NCI-H2227 (cell line): Measurements from ENCODE around the gene C1QC.
"Not testable (repeated sequence)": the region's sequence is repeated elsewhere in the genome, so short reads cannot be mapped to it uniquely, and the experiment has no call there.

Source experiments
- DNase-seq: peaks from one replicate; lab custom pipeline; 2025; ENCODE audit not compliant: unreplicated experiment; lab: John Stamatoyannopoulos, UW

C1QC gene

DNA sequence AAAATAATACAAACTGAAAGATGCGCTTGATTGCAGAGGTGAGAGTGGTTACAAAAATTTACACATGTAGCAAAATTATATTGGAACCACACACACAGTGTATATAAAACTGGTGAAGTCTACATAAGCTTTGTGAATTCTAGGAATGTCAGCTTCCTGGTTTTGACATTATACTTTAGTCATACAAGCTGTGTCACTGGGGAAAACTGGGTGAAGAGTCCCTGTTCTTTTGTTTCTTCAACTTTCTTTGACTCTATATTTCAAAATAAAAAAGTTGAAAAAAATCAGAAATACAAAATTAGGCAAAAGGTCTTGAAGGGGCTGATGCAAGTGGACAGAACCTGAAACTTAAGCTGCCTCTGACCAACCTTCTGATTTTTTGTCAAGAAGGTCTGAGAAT, 3.0 kb downstream of the C1QC start:
- no peak for DNase-seq

GRCh38 chr1:22650089-22650693, 6.8 kb downstream of the C1QC start:
- peak; percentile 74 for DNase-seq

DNA sequence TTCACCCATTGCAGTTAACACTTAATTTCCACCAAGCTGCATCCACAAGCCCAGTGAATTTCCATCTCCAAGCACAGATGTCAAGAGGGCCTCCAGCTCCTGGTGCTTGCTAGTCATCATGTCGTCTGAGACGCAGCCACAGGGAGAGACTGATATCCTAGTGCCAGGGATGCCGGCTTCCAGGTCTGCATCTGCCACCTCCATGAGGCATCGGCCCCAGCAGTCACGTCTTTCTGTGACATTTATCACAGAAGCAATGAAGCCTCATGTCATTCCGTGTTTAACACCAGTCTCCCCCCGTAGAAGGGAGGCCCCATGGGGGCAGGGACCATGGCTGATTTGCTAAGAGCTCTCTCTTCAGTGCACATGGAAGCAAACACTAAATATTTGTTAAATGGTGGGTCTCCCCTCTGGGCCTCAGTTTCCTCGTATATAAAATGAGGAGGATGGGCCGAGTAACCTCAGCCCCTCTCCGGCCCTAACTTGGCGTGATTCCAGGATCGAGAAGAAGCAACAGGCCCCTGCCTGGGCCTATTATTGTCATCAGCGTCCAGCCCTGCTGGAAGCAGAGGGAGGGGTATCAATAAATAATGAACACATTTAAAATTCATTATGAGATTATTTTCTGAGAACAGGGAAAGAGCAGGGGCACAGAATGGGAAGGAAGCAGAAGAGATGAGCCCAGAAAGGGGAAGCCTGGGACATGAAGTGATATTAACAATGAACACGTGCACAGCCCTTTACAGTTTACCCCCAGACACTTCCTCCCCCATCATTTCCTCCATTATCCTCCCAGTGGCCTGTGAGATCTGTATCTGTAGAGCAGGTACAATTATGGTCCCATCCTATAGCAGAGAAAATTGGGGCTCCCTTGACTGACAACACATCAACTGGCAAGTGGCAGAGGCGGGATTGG, 8.8 kb downstream of the C1QC start:
- peak; percentile 53 for DNase-seq

GRCh38 chr1:22652881-22653316, 9.5 kb downstream of the C1QC start, which contains the start of gene C1QB:
TSS of gene C1QB (plus strand) at chr1:22653236. CDS start at chr1:22659463, 6,227 bp downstream.
- DNase-seq, result no peak

DNA sequence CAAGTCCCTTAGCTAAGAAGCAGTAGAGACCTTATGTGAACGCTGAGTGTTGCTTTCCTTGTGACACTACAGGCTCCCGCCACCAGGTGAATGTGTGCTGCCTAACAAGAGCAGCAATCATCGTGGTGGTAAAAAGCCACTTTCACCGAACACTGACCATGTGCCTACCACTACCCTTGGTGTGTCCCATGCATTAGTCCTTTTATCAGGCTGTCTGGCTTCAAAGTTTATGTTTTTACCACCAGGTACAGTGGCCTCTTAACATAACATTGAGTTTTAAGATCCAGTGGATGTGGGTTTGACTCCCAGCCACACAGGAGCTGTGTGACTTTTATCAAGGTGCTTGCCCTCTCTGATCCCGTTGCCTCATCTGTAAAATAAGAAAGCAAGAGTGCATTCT, 11.3 kb downstream of the C1QC start:
- DNase-seq, result peak; percentile 28

DNA sequence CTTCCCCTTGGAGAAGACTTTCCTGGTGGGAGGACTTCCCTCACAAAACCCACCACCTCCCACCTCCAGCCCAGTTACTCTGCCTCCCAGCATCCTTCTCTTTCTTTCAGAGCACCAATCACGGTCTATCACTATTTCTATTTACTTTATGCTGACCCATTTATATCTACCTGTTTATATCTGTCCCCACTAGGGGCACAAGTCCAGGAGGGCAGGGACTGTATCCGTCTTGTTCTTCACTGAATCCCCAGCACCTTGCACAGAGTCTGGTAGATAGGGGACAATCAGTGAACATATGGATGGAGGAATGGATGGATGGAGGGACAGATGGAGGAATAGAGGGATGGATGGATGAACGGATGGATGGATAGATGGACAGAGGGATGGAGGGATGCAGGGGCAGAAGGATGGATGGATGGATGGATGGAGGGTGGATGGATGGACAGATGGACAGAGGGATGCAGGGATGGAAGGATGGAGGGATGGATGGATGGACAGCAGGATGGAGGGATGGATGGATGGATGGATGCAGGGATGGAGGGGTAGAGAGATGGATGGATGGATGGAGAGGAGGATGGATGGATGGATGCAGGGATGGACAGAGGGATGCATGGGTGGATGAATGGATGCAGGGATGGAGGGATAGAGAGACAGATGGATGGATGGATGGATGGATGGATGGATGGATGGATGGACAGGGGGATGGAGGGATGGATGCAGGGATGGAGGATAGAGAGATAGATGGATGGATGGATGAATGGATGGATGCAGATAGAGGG, 15.1 kb downstream of the C1QC start:
- DNase-seq, result no peak

GRCh38 chr1:22660716-22661241, 17.3 kb downstream of the C1QC start:
- DNase-seq, result no peak

GRCh38 chr1:22661880-22662279, 18.4 kb downstream of the C1QC start:
- DNase-seq, result no peak

- DNase-seq, result peak; percentile 51
These were observed 18.9 kb downstream of the C1QC start for GRCh38 chr1:22662318-22662717.

DNA sequence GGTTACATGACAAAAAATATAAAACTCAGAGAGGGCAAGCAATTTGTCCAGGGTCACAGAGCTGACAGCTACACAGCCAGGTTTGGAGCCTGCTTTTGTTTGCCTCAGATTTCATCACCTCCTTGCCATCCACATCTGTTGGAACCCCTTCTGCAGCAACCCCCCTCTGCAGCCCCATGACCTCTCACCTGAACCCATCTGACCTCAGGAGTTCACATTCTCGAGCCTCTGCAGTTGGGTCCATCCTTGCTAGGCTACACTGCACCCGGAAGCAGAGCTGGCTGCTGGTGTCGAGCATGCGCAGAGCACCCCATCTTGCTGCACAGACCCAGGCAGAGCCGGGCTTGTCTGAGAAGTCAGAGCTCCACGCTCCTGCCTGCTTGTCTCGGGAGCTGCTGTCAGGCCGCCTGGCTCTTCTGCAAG, 19.6 kb downstream of the C1QC start:
- DNase-seq, result no peak

DNA sequence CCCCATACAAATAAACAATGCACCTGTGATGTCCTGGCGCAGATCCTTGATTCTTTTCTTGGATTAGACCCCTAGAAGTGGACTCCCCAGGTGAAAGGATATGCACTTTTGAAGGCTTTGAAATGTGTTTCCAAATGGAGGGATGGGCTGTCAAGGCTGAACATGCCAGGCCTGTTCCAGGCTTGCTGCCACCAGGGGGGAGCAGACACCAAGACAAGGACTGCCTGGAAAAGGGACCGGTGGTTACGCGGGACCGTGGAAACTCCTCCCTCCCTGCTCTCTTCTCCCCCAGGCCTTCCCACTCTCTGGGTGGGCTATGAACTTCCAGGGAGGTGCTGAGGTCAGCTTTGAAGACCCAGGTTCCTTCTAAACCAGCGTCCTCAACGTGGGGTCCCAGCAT, 22.3 kb downstream of the C1QC start:
- peak; percentile 71 for DNase-seq

GRCh38 chr1:22666412-22666811, 23.0 kb downstream of the C1QC start:
- DNase-seq, result no peak

DNA sequence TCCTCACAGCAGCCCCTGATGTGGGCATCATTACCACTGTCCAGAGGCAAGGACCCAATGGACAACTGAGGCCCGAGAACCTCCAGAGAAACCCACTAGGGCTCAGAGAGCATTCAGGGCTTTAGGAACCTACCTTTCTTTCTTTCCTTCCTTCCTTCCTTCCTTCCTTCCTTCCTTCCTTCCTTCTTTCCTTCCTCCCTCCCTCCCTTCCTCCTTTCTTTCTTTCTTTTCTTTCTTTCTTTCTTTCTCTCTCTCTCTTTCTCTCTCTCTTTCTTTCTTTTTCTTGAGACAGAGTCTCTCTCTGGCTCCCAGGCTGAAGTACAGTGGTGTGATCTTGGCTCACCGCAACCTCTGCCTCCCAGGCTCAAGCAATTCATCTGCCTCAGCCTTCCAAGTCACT, 25.4 kb downstream of the C1QC start:
- DNase-seq, result not testable (repeated sequence)

GRCh38 chr1:22670352-22670975, 27.0 kb downstream of the C1QC start:
- DNase-seq, result no peak

DNA sequence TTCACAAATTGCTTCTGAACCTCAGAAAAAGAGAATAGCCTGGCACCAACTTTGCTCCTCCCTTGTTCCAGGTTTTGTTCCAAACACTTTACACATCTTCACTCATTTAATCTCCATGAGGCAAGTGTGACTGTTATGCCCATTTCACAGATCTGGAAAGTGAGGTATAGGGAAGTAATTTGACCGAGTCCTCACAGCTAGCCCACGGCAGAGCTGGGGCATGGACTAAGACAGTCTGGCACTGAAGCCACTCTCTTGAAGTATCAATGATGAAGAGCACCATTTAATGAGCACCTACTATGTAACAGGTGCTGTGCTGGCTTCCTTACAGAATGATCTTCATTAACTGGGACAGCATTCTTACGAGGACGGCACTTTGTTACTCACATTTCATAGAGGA, 28.6 kb downstream of the C1QC start:
- DNase-seq, result no peak

DNA sequence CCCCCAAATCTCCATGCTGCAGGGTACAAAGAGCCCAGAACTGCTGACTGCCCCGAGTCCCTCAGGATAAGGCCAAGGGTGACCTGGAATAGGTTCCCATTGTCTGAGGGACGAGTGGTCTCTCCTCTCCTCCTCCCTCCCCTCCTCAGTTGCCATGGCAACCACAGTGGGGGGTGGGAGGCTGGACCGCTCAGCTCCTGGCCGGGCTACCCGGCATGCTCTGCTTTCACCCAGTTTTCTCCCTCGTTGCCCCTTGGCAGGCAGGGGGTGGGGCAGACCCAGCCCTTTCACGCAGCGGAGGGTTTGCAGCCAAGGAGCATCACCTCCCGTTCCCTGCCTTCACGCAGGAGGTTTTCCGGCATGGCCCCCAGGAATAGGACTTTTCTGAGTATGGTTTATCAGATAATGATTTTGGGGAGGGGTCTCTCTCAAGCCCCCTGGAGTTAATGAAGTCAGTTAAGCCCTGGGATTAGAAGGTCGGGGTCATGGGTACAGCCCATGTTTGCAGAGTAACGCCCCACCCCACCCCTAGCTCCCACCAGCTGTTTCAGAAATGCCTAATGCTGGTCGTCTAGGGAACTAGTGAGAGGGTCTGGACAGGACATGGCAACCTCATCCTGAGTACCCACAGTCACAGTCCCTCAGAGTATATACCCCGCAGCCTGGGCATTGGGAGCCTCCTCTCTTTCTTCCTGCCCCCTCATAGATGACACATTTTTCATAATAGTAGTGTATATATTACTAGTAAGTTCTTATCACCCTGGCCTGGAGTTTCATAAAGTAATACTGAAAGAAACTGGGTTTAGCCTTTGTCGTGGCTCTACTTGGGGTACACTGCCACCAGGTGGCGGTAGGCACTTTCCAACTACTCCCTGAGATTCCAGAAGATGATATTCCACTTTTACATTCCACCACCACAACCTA, 30.3 kb downstream of the C1QC start:
- peak; percentile 97 for DNase-seq

DNA sequence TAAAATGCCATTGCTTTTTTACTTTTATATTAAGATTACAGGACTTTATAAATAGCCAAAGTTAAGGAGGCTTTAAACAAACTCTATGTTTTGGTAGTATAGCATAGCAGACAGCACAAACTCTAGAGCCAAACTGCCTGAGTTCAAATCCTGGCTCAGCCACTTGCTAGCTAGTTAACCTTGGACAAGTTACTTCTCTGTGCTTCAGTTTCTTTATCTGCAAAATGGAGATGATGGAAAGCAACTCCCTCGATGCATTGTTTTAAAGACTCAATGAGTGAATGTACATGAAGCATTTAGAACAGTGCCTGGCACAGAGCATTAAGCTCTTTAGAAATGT, 30.9 kb downstream of the C1QC start:
- no peak for DNase-seq

GRCh38 chr1:22676151-22676550, 32.7 kb downstream of the C1QC start:
- not testable (repeated sequence) for DNase-seq

DNA sequence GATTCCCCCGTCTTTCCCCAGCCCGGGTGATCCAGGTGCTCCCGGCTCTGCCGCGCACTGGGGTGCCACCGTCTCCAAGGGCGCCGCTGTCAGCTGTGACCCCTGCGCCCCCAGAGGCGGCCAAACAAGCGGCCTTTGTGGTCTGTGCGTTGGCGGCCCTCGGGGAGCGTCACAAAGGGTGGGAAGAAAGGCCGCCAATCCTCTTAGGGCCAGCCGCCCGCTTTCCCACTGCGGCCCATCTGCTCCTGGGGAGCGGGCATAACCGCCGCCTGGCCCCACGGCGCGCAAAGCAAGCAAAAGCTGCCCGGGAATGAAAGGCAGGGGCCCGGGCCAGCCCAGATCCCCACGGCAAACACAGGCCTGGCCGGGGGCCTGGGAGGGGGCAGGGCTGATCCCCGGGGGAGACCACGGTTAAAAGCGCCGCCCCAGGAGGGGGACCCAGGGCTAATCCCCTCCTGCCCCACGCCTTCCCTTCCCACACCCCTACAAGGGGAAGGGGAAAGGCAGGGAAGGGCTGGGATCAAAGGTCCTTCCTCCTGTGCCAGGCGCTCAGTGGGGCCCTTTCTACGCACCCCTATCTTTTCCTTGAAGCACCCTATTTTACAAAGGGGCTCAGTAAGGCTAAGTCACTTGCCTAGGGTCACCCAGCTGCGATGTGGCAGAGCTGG, 33.6 kb downstream of the C1QC start:
- no peak for DNase-seq
